ENCODE results near the gene SLC16A8. TPM values are rescaled to one million over a fixed set of nuclear protein-coding genes. Genes with fewer than 3 reads are reported as not detected.

The SLC16A8 gene
- total RNA-seq, 4 donors from 2014 or later = 1.4 TPM; not detected in 3

DNA sequence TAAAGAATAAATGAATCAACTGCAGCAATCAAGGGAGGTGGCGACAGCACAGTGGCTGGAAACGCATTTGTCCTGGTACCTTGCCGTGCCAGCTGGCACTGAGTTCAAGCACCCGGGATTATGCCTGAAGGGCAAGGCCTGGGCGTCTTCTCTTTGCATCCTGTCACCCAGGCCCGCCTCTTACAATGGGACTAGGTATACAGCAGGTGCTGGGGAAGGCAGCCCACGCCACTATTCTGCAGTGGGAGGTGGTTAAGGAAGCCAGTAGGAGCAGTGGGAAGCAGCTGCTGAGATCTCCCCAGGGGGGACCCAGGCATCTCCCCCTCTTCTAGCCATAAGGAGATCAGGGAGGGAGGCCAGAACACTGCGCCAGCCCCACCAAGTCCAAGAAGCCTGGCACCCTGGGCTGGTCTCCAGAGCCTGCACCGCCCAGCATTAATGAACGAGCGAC is 41.8 kb upstream of the SLC16A8 start:
- Histone ChIP-seq H3K9me3 (no peaks in the 10 kb centered on the region), H3K4me3 (no peak overlapping the region), H3K4me1 (no peaks in the 10 kb centered on the region), H3K27me3 (no peaks in the 10 kb centered on the region), H3K36me3 (no peaks in the 10 kb centered on the region), H3K27ac (no peak overlapping the region)
- TF ChIP-seq POLR2A (IDR thresholded peaks at IDR 0.05) = no peak
- TF ChIP-seq, protein P1, sequence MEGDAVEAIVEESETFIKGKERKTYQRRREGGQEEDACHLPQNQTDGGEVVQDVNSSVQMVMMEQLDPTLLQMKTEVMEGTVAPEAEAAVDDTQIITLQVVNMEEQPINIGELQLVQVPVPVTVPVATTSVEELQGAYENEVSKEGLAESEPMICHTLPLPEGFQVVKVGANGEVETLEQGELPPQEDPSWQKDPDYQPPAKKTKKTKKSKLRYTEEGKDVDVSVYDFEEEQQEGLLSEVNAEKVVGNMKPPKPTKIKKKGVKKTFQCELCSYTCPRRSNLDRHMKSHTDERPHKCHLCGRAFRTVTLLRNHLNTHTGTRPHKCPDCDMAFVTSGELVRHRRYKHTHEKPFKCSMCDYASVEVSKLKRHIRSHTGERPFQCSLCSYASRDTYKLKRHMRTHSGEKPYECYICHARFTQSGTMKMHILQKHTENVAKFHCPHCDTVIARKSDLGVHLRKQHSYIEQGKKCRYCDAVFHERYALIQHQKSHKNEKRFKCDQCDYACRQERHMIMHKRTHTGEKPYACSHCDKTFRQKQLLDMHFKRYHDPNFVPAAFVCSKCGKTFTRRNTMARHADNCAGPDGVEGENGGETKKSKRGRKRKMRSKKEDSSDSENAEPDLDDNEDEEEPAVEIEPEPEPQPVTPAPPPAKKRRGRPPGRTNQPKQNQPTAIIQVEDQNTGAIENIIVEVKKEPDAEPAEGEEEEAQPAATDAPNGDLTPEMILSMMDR (IDR thresholded peaks at IDR 0.05) = no peak
- intact Hi-C loops (cut with DNase I; ENCODE audit: low total_unique reads) = loop anchor here (10.0 kb wide), 1 partner anchor 99 kb away; no protein-coding TSS in a partner anchor
- no peak for DNase-seq

DNA sequence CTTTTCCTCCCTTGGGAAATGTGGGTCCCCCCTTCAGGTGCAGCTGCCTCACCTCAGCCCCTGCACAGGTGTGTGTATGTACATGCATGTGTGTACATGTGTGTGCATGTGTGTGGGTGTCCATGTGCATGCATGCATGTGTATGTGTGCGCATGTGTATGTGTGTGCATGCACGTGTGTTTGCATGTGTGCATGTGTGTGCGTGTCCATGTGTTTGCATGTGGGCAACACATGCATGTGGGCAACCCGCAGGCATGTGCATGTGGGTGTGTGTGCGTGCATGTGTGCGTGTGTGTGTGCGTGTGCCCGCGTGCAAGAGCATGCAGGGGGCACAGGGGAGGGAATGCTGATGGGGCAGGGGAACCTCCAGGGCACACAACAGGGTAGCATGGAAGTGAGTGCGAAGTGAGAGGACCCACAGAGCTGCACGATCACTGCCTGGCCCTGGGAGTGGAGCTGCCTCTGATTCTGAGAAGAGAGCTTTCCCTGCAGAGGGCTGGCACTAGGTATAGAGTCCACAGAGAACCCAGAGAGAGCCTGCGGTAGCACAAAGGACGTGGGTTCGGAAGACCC is 41.1 kb upstream of the SLC16A8 start:
- H3K4me1 ChIP-seq = no peaks in the 10 kb centered on the region
- no peaks in the 10 kb centered on the region for H3K27me3 ChIP-seq
- no peak for TF ChIP-seq POLR2A (IDR thresholded peaks at IDR 0.05)
- TF ChIP-seq, protein P1 (IDR thresholded peaks at IDR 0.05) = no peak
- H3K4me3 ChIP-seq = no peak overlapping the region
- no peaks in the 10 kb centered on the region for H3K36me3 ChIP-seq
- intact Hi-C loops (cut with DNase I; ENCODE audit: low total_unique reads) = loop anchor here (10.0 kb wide), 1 partner anchor 100 kb away; no protein-coding TSS in a partner anchor
- H3K9me3 ChIP-seq = no peaks in the 10 kb centered on the region
- no peak for DNase-seq
- H3K27ac ChIP-seq = no peak overlapping the region

DNA sequence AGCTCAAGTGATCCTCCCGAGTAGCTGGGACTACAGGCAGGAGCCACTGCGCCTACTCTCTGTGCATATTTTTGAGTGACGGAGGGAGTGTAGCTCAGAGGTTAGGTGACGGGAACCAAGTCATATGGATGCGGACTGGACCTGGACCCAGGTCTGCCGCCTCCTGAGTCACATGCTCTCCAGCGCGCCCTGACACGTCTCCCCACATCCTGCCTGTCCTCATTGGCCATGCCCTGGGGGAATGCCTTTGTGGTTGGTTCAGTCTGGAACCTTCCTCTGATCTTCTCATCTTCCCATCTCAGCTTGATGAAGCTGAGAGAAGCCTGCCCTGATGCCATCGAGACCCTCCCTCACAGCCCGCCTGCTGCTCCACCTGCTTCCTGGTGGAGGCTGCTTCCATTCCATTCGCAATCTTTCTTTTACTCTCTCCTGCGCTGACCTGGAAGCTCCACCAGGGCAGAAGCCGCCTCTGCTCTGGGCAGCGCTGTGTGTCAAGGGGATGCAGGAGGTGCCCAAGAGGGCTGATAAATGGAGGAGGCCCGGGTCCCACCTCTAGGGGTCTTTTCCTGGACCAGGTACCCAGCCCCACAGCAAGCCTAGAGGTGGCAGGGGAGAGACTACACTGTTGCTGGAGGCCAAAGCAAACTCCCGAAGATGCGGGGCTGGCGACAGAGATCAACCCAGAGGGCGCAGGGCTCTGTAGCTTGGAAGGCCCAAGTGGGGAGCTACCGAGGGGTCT is 40.4 kb upstream of the SLC16A8 start:
- H3K4me3 ChIP-seq = no peak overlapping the region
- H3K36me3 ChIP-seq = no peaks in the 10 kb centered on the region
- TF ChIP-seq, protein P1 (IDR thresholded peaks at IDR 0.05) = no peak
- no peak for DNase-seq
- intact Hi-C loops (cut with DNase I; ENCODE audit: low total_unique reads) = loop anchor here (10.0 kb wide), 1 partner anchor 100 kb away; no protein-coding TSS in a partner anchor
- H3K9me3 ChIP-seq = no peaks in the 10 kb centered on the region
- no peaks in the 10 kb centered on the region for H3K4me1 ChIP-seq
- no peaks in the 10 kb centered on the region for H3K27me3 ChIP-seq
- no peak overlapping the region for H3K27ac ChIP-seq

DNA sequence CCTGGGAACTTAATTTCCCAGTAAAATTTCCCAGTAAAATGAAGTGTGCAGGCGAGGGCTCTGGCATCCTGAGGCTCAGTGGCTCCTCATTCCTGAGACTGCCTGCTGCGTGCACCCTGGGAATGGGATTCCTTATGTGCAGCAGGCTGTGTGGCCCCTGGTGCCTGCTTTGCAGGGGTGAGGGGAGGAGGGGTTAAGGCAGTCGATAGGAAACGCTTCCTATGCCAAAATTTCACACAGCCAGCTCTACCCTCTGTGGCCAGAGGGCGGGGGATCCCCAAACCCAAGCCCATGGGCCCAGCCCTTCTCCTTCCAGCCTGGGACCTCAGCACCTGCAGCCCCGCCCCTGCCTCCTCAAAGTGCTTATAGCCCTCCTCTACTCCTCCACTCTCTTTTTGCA is 38.6 kb upstream of the SLC16A8 start:
- H3K4me3 ChIP-seq = no peak overlapping the region
- no peak for DNase-seq
- no peaks in the 10 kb centered on the region for H3K27me3 ChIP-seq
- H3K36me3 ChIP-seq = no peaks in the 10 kb centered on the region
- H3K27ac ChIP-seq = no peak overlapping the region
- H3K4me1 ChIP-seq = no peaks in the 10 kb centered on the region
- no peaks in the 10 kb centered on the region for H3K9me3 ChIP-seq
- intact Hi-C loops (cut with DNase I; ENCODE audit: low total_unique reads) = loop anchor here (10.0 kb wide), 1 partner anchor 102 kb away; no protein-coding TSS in a partner anchor
- TF ChIP-seq, protein P1 (IDR thresholded peaks at IDR 0.05) = no peak
- no peak for TF ChIP-seq POLR2A (IDR thresholded peaks at IDR 0.05)

Data from uterus (tissue), 4 donors.